Tibial nerve (tissue), 3 donors: ENCODE results near the gene GGNBP2.

ENCODE experiments used
- CTCF ChIP-seq, 5 experiments: fragments of 200-600 bp in 3 of 5; fragments of 450-650 bp in 2 of 5; sonication (generic) in 3 of 5; IDR thresholded peaks; one replicate each; pipeline ENCODE4 v1.5.1; 2016 to 2019; ENCODE audit warnings: antibody characterized with exemption in 5 of 5, mild to moderate bottlenecking in 3 of 5, moderate library complexity in 2 of 5
- POLR2A ChIP-seq, 2 donors: fragments of 450-650 bp; IDR thresholded peaks; one replicate each; pipeline ENCODE4 v1.6.1; 2017; ENCODE audit warnings: antibody characterized with exemption in 2 of 2, mild to moderate bottlenecking in 2 of 2, moderate library complexity in 2 of 2

GRCh38 chr17:36496018-36496789 lies 48.5 kb upstream of the GGNBP2 start:
- TF ChIP-seq CTCF (IDR thresholded peaks at IDR 0.05) = no peak
- TF ChIP-seq POLR2A (IDR thresholded peaks at IDR 0.05) = no peak
